GM21723 (cell line): ENCODE measurements around the gene ABCC6.
"Not testable (repeated sequence)": the region's sequence is repeated elsewhere in the genome, so short reads cannot be mapped to it uniquely, and the experiment has no call there.

ENCODE experiments used
- ATAC-seq: cut with Tn5 transposase; IDR thresholded peaks from one replicate; pipeline ENCODE4 v1.9.1; 2021; ENCODE audit warnings: mild to moderate bottlenecking, moderate library complexity; ENCODE audit not compliant: unreplicated experiment

Gene ABCC6

GRCh38 chr16:16190966-16191365, 32.3 kb downstream of the ABCC6 start:
- not testable (repeated sequence) for ATAC-seq

- ATAC-seq, result no peak
These were observed 32.7 kb downstream of the ABCC6 start for GRCh38 chr16:16190546-16190945.

- no peak for ATAC-seq
These were observed 33.5 kb downstream of the ABCC6 start for GRCh38 chr16:16189842-16190241.

- ATAC-seq, result no peak
These were observed 34.5 kb downstream of the ABCC6 start for GRCh38 chr16:16188827-16189226.

- no peak for ATAC-seq
These were observed 36.5 kb downstream of the ABCC6 start for GRCh38 chr16:16186820-16187219.

- ATAC-seq, result no peak
These were observed 38.2 kb downstream of the ABCC6 start for GRCh38 chr16:16185095-16185494.

- ATAC-seq, result no peak
These were observed 38.7 kb downstream of the ABCC6 start for GRCh38 chr16:16184594-16184993.

GRCh38 chr16:16183562-16183961, 39.7 kb downstream of the ABCC6 start:
- ATAC-seq, result no peak

GRCh38 chr16:16182918-16183317, 40.4 kb downstream of the ABCC6 start:
- no peak for ATAC-seq

GRCh38 chr16:16181748-16182147, 41.5 kb downstream of the ABCC6 start:
- ATAC-seq, result not testable (repeated sequence)

- ATAC-seq, result no peak
These were observed 44.7 kb downstream of the ABCC6 start for GRCh38 chr16:16178455-16179162.

GRCh38 chr16:16176328-16176727, 47.0 kb downstream of the ABCC6 start:
- no peak for ATAC-seq

- ATAC-seq, result no peak
These were observed 48.0 kb downstream of the ABCC6 start for GRCh38 chr16:16175296-16175695.

- no peak for ATAC-seq
These were observed 50.3 kb downstream of the ABCC6 start for GRCh38 chr16:16172991-16173390.

- ATAC-seq, result no peak
These were observed 51.9 kb downstream of the ABCC6 start for GRCh38 chr16:16171332-16171919.

- no peak for ATAC-seq
These were observed 53.7 kb downstream of the ABCC6 start for GRCh38 chr16:16169615-16170014.

- no peak for ATAC-seq
These were observed 54.9 kb downstream of the ABCC6 start for GRCh38 chr16:16168431-16168830.

GRCh38 chr16:16167927-16168326, 55.4 kb downstream of the ABCC6 start:
- ATAC-seq, result no peak

- ATAC-seq, result no peak
These were observed 56.3 kb downstream of the ABCC6 start for GRCh38 chr16:16166949-16167348.

- no peak for ATAC-seq
These were observed 57.2 kb downstream of the ABCC6 start for GRCh38 chr16:16166085-16166484.

GRCh38 chr16:16164243-16164642, 59.1 kb downstream of the ABCC6 start:
- ATAC-seq, result no peak

- no peak for ATAC-seq
These were observed 59.7 kb downstream of the ABCC6 start for GRCh38 chr16:16163571-16163970.

- ATAC-seq, result no peak
These were observed 60.2 kb downstream of the ABCC6 start for GRCh38 chr16:16163109-16163508.
